ENCODE measurements around the gene MTMR10.

The MTMR10 gene

GRCh38 chr15:30919877-30920550 lies 71.4 kb downstream of the MTMR10 start:
- no peak for DNase-seq

- no peak for DNase-seq
Measured at GRCh38 chr15:30918366-30918765, 73.1 kb downstream of the MTMR10 start.

GRCh38 chr15:30917675-30918074 lies 73.8 kb downstream of the MTMR10 start:
- no peak for DNase-seq

GRCh38 chr15:30917013-30917412 lies 74.4 kb downstream of the MTMR10 start:
- DNase-seq: no peak

GRCh38 chr15:30913761-30914160 lies 77.7 kb downstream of the MTMR10 start:
- no peak for DNase-seq

- no peak for DNase-seq
Measured at GRCh38 chr15:30906366-30906765, 85.1 kb downstream of the MTMR10 start.

GRCh38 chr15:30905821-30906220 lies 85.6 kb downstream of the MTMR10 start:
- no peak for DNase-seq

- DNase-seq: no peak
Measured at GRCh38 chr15:30904812-30905211, 86.6 kb downstream of the MTMR10 start.

GRCh38 chr15:30903497-30904187 lies 87.8 kb downstream of the MTMR10 start, which contains the start of gene FAN1:
Gene FAN1, plus strand, starts transcription at chr15:30903915. Its CDS starts 749 bp downstream, at chr15:30904664.
- DNase-seq: peak; percentile 90

- DNase-seq: no peak
Measured at GRCh38 chr15:30901889-30902288, 89.5 kb downstream of the MTMR10 start.

- no peak for DNase-seq
Measured at GRCh38 chr15:30896211-30896606, 95.2 kb downstream of the MTMR10 start.

- no peak for DNase-seq
Measured at GRCh38 chr15:30895461-30896210, 95.8 kb downstream of the MTMR10 start.

- DNase-seq: no peak
Measured at GRCh38 chr15:30889196-30889595, 102.2 kb downstream of the MTMR10 start.

Data from activated CD4-positive, alpha-beta T cell treated with anti-CD3 and anti-CD28 coated beads, Interleukin-2, Interleukin-6, amounts not matched to agents 100 ng/mL and 50 ng/mL, durations not matched to agents 16 hours and 8 hours (primary cell).